Measurements from ENCODE around the gene ARHGAP26.

Gene ARHGAP26

GRCh38 chr5:143050183-143050582 is 280.0 kb downstream of the ARHGAP26 start:
- Histone ChIP-seq H3K9me3 (ENCODE audit: control insufficient read depth, insufficient read depth, low read length) (no peaks in the 10 kb centered on the region), H4K20me1 (ENCODE audit: control insufficient read depth, insufficient read depth, low read depth, low read length) (no peaks in the 10 kb centered on the region), H3K4me1 (ENCODE audit: control insufficient read depth, low read length) (no peaks in the 10 kb centered on the region), H3K79me2 (ENCODE audit: control insufficient read depth, low read length) (no peaks in the 10 kb centered on the region), H3K27ac (ENCODE audit: low read depth, low read length) (no peak overlapping the region), H3F3A (ENCODE audit: control insufficient read depth, insufficient read depth) (no peaks in the 10 kb centered on the region), H3K36me3 (ENCODE audit: control insufficient read depth, low read length) (no peaks in the 10 kb centered on the region), H3K27me3 (ENCODE audit: control insufficient read depth, low read length) (no peaks in the 10 kb centered on the region), H3K9me2 (replicated peaks; ENCODE audit: control insufficient read depth, low read length) (no peaks in the 10 kb centered on the region), H3K4me3 (ENCODE audit: low read length) (no peak overlapping the region), H3K4me2 (ENCODE audit: low read length) (no peak overlapping the region)
- no peak for TF ChIP-seq CTCF (IDR thresholded peaks at IDR 0.05; ENCODE audit: low read depth, low read length, poor library complexity, severe bottlenecking)
- TF ChIP-seq EZH2phosphoT487 (IDR thresholded peaks at IDR 0.05; ENCODE audit: borderline replicate concordance, low read length): no peak

- Histone ChIP-seq H3K4me1 (ENCODE audit: control insufficient read depth, low read length) (no peaks in the 10 kb centered on the region), H3K9me3 (ENCODE audit: control insufficient read depth, insufficient read depth, low read length) (no peaks in the 10 kb centered on the region), H3K79me2 (ENCODE audit: control insufficient read depth, low read length) (no peaks in the 10 kb centered on the region), H3F3A (ENCODE audit: control insufficient read depth, insufficient read depth) (no peaks in the 10 kb centered on the region), H3K9me2 (replicated peaks; ENCODE audit: control insufficient read depth, low read length) (no peaks in the 10 kb centered on the region), H3K27me3 (ENCODE audit: control insufficient read depth, low read length) (no peaks in the 10 kb centered on the region), H3K4me3 (ENCODE audit: low read length) (no peak overlapping the region), H3K36me3 (ENCODE audit: control insufficient read depth, low read length) (no peaks in the 10 kb centered on the region), H3K27ac (ENCODE audit: low read depth, low read length) (no peak overlapping the region), H4K20me1 (ENCODE audit: control insufficient read depth, insufficient read depth, low read depth, low read length) (no peaks in the 10 kb centered on the region), H3K4me2 (ENCODE audit: low read length) (no peak overlapping the region)
- no peak for TF ChIP-seq EZH2phosphoT487 (IDR thresholded peaks at IDR 0.05; ENCODE audit: borderline replicate concordance, low read length)
- no peak for TF ChIP-seq CTCF (IDR thresholded peaks at IDR 0.05; ENCODE audit: low read depth, low read length, poor library complexity, severe bottlenecking)
These were observed 281.3 kb downstream of the ARHGAP26 start for GRCh38 chr5:143051244-143052058.

GRCh38 chr5:143052967-143053682 is 282.9 kb downstream of the ARHGAP26 start:
- Histone ChIP-seq H3K4me2 (ENCODE audit: low read length) (no peak overlapping the region), H3K27me3 (ENCODE audit: control insufficient read depth, low read length) (no peaks in the 10 kb centered on the region), H3K36me3 (ENCODE audit: control insufficient read depth, low read length) (no peaks in the 10 kb centered on the region), H3K4me1 (ENCODE audit: control insufficient read depth, low read length) (no peaks in the 10 kb centered on the region), H3F3A (ENCODE audit: control insufficient read depth, insufficient read depth) (no peaks in the 10 kb centered on the region), H4K20me1 (ENCODE audit: control insufficient read depth, insufficient read depth, low read depth, low read length) (no peaks in the 10 kb centered on the region), H3K9me3 (ENCODE audit: control insufficient read depth, insufficient read depth, low read length) (no peaks in the 10 kb centered on the region), H3K79me2 (ENCODE audit: control insufficient read depth, low read length) (no peaks in the 10 kb centered on the region), H3K9me2 (replicated peaks; ENCODE audit: control insufficient read depth, low read length) (no peaks in the 10 kb centered on the region), H3K4me3 (ENCODE audit: low read length) (no peak overlapping the region), H3K27ac (ENCODE audit: low read depth, low read length) (no peak overlapping the region)
- TF ChIP-seq EZH2phosphoT487 (IDR thresholded peaks at IDR 0.05; ENCODE audit: borderline replicate concordance, low read length) (no peak), CTCF (IDR thresholded peaks at IDR 0.05; ENCODE audit: low read depth, low read length, poor library complexity, severe bottlenecking) (no peak)

Data from DOHH2 (cell line).